ENCODE data around the gene CTNNA2.

The CTNNA2 gene

GRCh38 chr2:79596403-79596802, 83.6 kb downstream of the CTNNA2 start (continued):
- TF ChIP-seq CSDC2 (CRISPR knock-in tag; IDR thresholded peaks at IDR 0.05) (no peak), TOX (CRISPR knock-in tag; IDR thresholded peaks at IDR 0.05; ENCODE audit: borderline replicate concordance) (no peak)

- ATAC-seq = no peak
- TF ChIP-seq ESRRG (CRISPR knock-in tag; IDR thresholded peaks at IDR 0.05) = no peak
- TF ChIP-seq TSHZ2 (CRISPR knock-in tag; IDR thresholded peaks at IDR 0.05) = no peak
- TF ChIP-seq BACH2 (CRISPR knock-in tag; IDR thresholded peaks at IDR 0.05; ENCODE audit: borderline replicate concordance) = no peak
- no peak for TF ChIP-seq ZFP30 (CRISPR knock-in tag; IDR thresholded peaks at IDR 0.05)
- TF ChIP-seq SNAI2 (CRISPR knock-in tag; IDR thresholded peaks at IDR 0.05) = no peak
- TF ChIP-seq TOX (CRISPR knock-in tag; IDR thresholded peaks at IDR 0.05; ENCODE audit: borderline replicate concordance) = no peak
- no peak for TF ChIP-seq ZNF70 (CRISPR knock-in tag; IDR thresholded peaks at IDR 0.05)
- TF ChIP-seq ZNF565 (CRISPR knock-in tag; conservative IDR thresholded peaks at IDR 0.05; ENCODE audit: low read depth) = no peak
- TF ChIP-seq ISL1 (CRISPR knock-in tag; IDR thresholded peaks at IDR 0.05) = no peak
- no peak for TF ChIP-seq OSR1 (CRISPR knock-in tag; IDR thresholded peaks at IDR 0.05)
These were observed 91.9 kb downstream of the CTNNA2 start for GRCh38 chr2:79604748-79605147.

GRCh38 chr2:79611448-79612016, 98.7 kb downstream of the CTNNA2 start:
- no peak for ATAC-seq
- TF ChIP-seq ZFP3 (CRISPR knock-in tag; IDR thresholded peaks at IDR 0.05) (no peak), PATZ1 (CRISPR knock-in tag; IDR thresholded peaks at IDR 0.05; ENCODE audit: borderline replicate concordance) (no peak), ZNF565 (CRISPR knock-in tag; conservative IDR thresholded peaks at IDR 0.05; ENCODE audit: low read depth) (no peak), ZFP30 (CRISPR knock-in tag; IDR thresholded peaks at IDR 0.05) (no peak)

- TF ChIP-seq ESRRG (CRISPR knock-in tag; IDR thresholded peaks at IDR 0.05) = no peak
- no peak for TF ChIP-seq TCF4 (CRISPR knock-in tag; IDR thresholded peaks at IDR 0.05; ENCODE audit: borderline replicate concordance)
- no peak for TF ChIP-seq ZNF70 (CRISPR knock-in tag; IDR thresholded peaks at IDR 0.05)
- no peak for TF ChIP-seq CSRNP3 (CRISPR knock-in tag; IDR thresholded peaks at IDR 0.05)
- TF ChIP-seq CREB5 (CRISPR knock-in tag; IDR thresholded peaks at IDR 0.05; ENCODE audit: low read depth) = no peak
- no peak for TF ChIP-seq TSHZ2 (CRISPR knock-in tag; IDR thresholded peaks at IDR 0.05)
- no peak for TF ChIP-seq POU6F1 (CRISPR knock-in tag; IDR thresholded peaks at IDR 0.05; ENCODE audit: borderline replicate concordance, low read depth)
- no peak for TF ChIP-seq ARNTL (CRISPR knock-in tag; IDR thresholded peaks at IDR 0.05; ENCODE audit: borderline replicate concordance, low read depth)
- TF ChIP-seq ISL1 (CRISPR knock-in tag; IDR thresholded peaks at IDR 0.05) = no peak
- no peak for TF ChIP-seq PPARA (CRISPR knock-in tag; IDR thresholded peaks at IDR 0.05; ENCODE audit: borderline replicate concordance)
- TF ChIP-seq GLIS3 (CRISPR knock-in tag; IDR thresholded peaks at IDR 0.05) = no peak
- TF ChIP-seq RARB (CRISPR knock-in tag; IDR thresholded peaks at IDR 0.05) = no peak
- TF ChIP-seq SNAI2 (CRISPR knock-in tag; IDR thresholded peaks at IDR 0.05) = no peak
- no peak for TF ChIP-seq TOX (CRISPR knock-in tag; IDR thresholded peaks at IDR 0.05; ENCODE audit: borderline replicate concordance)
- no peak for TF ChIP-seq ZFP3 (CRISPR knock-in tag; IDR thresholded peaks at IDR 0.05)
- TF ChIP-seq ZNF8 (CRISPR knock-in tag; IDR thresholded peaks at IDR 0.05) = no peak
- no peak for TF ChIP-seq PATZ1 (CRISPR knock-in tag; IDR thresholded peaks at IDR 0.05; ENCODE audit: borderline replicate concordance)
- no peak for TF ChIP-seq OSR1 (CRISPR knock-in tag; IDR thresholded peaks at IDR 0.05)
- no peak for ATAC-seq
These were observed 100.1 kb downstream of the CTNNA2 start for GRCh38 chr2:79612999-79613398.
